DOHH2 (cell line): Measurements from ENCODE around the gene ZNF577.

Experiments
- EZH2phosphoT487 ChIP-seq: fragments of 200-600 bp; sonication (generic); IDR thresholded peaks from 2 replicates; pipeline ENCODE4 v1.6.1; 2017; ENCODE audit warnings: borderline replicate concordance, mild to moderate bottlenecking, antibody characterized with exemption, low read length, moderate library complexity, mixed read lengths
- TF ChIP-seq, protein P1 (sequence below): fragments of 200-600 bp; sonication (generic); IDR thresholded peaks from one replicate; pipeline ENCODE4 v1.5.1; 2014; ENCODE audit warnings: antibody characterized with exemption, mild to moderate bottlenecking, low read depth, low read length; ENCODE audit not compliant: poor library complexity, severe bottlenecking

DNA sequence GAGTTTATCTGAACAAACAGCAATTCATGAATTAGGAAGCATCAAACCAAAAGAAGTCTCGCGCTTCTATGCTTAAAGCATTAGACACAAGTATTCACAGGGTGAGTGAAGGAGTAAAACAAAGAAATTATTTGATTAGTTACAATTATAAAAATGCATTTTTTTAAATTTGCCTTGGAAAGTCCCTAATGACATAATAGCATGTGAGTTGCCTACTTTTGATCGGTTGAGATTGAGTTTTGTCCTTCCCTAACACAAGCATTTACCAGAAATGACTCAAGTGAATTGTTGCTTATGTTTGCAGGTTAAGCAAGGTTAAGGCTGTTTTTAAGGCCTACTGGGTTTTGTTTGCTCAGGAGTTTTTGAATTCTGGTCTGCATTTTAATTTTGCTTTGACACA lies 17.5 kb upstream of the ZNF577 start:
- TF ChIP-seq EZH2phosphoT487, result no peak
- TF ChIP-seq, protein P1, sequence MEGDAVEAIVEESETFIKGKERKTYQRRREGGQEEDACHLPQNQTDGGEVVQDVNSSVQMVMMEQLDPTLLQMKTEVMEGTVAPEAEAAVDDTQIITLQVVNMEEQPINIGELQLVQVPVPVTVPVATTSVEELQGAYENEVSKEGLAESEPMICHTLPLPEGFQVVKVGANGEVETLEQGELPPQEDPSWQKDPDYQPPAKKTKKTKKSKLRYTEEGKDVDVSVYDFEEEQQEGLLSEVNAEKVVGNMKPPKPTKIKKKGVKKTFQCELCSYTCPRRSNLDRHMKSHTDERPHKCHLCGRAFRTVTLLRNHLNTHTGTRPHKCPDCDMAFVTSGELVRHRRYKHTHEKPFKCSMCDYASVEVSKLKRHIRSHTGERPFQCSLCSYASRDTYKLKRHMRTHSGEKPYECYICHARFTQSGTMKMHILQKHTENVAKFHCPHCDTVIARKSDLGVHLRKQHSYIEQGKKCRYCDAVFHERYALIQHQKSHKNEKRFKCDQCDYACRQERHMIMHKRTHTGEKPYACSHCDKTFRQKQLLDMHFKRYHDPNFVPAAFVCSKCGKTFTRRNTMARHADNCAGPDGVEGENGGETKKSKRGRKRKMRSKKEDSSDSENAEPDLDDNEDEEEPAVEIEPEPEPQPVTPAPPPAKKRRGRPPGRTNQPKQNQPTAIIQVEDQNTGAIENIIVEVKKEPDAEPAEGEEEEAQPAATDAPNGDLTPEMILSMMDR, result no peak
